Liver (tissue), 9 donors: ENCODE data around the gene ETV4. TPM values are rescaled to one million over a fixed set of nuclear protein-coding genes. Genes with fewer than 3 reads are reported as not detected.
"Not testable (repeated sequence)": the region's sequence is repeated elsewhere in the genome, so short reads cannot be mapped to it uniquely, and the experiment has no call there.

Experiments
- DNase-seq: peaks from one replicate; pipeline ENCODE4 v3.0.0-alpha.2; 2017; ENCODE audit warnings: low spot score
- H3K27ac ChIP-seq, 2 donors: one replicate each; pipeline ENCODE4 v1.7.0; 2013; ENCODE audit warnings: inconsistent platforms in 2 of 2, low read length in 2 of 2, control low read depth in 1 of 2, low read depth in 1 of 2, mild to moderate bottlenecking in 1 of 2
- H3K27me3 ChIP-seq, 4 donors: one replicate each; pipeline versions ENCODE4 v1.6.1 to v1.7.0; 2013; ENCODE audit warnings: low read length in 3 of 4, inconsistent platforms in 1 of 4, mild to moderate bottlenecking in 1 of 4, moderate library complexity in 1 of 4; ENCODE audit not compliant: control insufficient read depth in 4 of 4, insufficient read depth in 4 of 4
- H3K36me3 ChIP-seq, 4 donors: one replicate each; pipeline versions ENCODE4 v1.6.1 to v1.7.0; 2013; ENCODE audit warnings: low read length in 3 of 4, mild to moderate bottlenecking in 3 of 4, low read depth in 1 of 4, moderate library complexity in 1 of 4; ENCODE audit not compliant: control insufficient read depth in 4 of 4, insufficient read depth in 3 of 4
- H3K4me1 ChIP-seq, 4 donors: one replicate each; pipeline versions ENCODE4 v1.6.1 to v1.7.0; 2013; ENCODE audit warnings: low read length in 3 of 4, mild to moderate bottlenecking in 3 of 4, moderate library complexity in 1 of 4; ENCODE audit not compliant: control insufficient read depth in 4 of 4, insufficient read depth in 4 of 4
- H3K4me3 ChIP-seq, 3 donors: one replicate each; pipeline versions ENCODE4 v1.6.1 to v1.7.0; 2013; ENCODE audit warnings: low read length in 3 of 3, control low read depth in 1 of 3, low read depth in 1 of 3, mild to moderate bottlenecking in 1 of 3
- H3K9ac ChIP-seq, 2 donors: one replicate each; pipeline ENCODE4 v1.7.0; 2013; ENCODE audit warnings: low read length in 2 of 2, mild to moderate bottlenecking in 2 of 2, moderate library complexity in 2 of 2, control low read depth in 1 of 2, low read depth in 1 of 2
- H3K9me3 ChIP-seq, 4 donors: one replicate each; pipeline versions ENCODE4 v1.6.1 to v1.7.0; 2013; ENCODE audit warnings: low read length in 3 of 4; ENCODE audit not compliant: control insufficient read depth in 4 of 4
- EGR1 ChIP-seq, 2 donors: IDR thresholded peaks; 2 replicates each; pipeline ENCODE4 v1.6.1; 2016 to 2018; ENCODE audit warnings: antibody characterized with exemption in 2 of 2, low read depth in 2 of 2
- FOXA1 ChIP-seq: IDR thresholded peaks from 2 replicates; pipeline ENCODE4 v1.6.1; 2016; ENCODE audit warnings: antibody characterized with exemption
- FOXA2 ChIP-seq: IDR thresholded peaks from 2 replicates; pipeline ENCODE4 v1.6.1; 2016; ENCODE audit warnings: antibody characterized with exemption
- GABPA ChIP-seq, 2 donors: IDR thresholded peaks in 1 of 2; conservative IDR thresholded peaks in 1 of 2; 2 replicates each; pipeline ENCODE4 v1.6.1; 2016; ENCODE audit warnings: antibody characterized with exemption in 2 of 2, mild to moderate bottlenecking in 1 of 2, moderate library complexity in 1 of 2
- HNF4G ChIP-seq: IDR thresholded peaks from 2 replicates; pipeline ENCODE4 v1.6.1; 2016; ENCODE audit warnings: antibody characterized with exemption
- JUND ChIP-seq, 2 donors: IDR thresholded peaks; 2 replicates each; pipeline ENCODE4 v1.6.1; 2016; ENCODE audit warnings: antibody characterized with exemption in 2 of 2
- NR2F2 ChIP-seq: IDR thresholded peaks from 2 replicates; pipeline ENCODE4 v1.6.1; 2016; ENCODE audit warnings: antibody characterized with exemption
- RAD21 ChIP-seq, 2 donors: IDR thresholded peaks; 2 replicates each; pipeline ENCODE4 v1.6.1; 2016; ENCODE audit warnings: antibody characterized with exemption in 2 of 2, mild to moderate bottlenecking in 2 of 2
- RXRA ChIP-seq, 2 donors: IDR thresholded peaks; 2 replicates each; pipeline ENCODE4 v1.6.1; 2017 to 2018; ENCODE audit warnings: antibody characterized with exemption in 2 of 2, mild to moderate bottlenecking in 1 of 2
- SP1 ChIP-seq: IDR thresholded peaks from 2 replicates; pipeline ENCODE4 v1.6.1; 2018; ENCODE audit warnings: antibody characterized with exemption, mild to moderate bottlenecking
- TAF1 ChIP-seq: conservative IDR thresholded peaks from 2 replicates; pipeline ENCODE4 v1.6.1; 2016; ENCODE audit warnings: antibody characterized with exemption, mild to moderate bottlenecking
- YY1 ChIP-seq: IDR thresholded peaks from 2 replicates; pipeline ENCODE4 v1.6.1; 2016; ENCODE audit warnings: antibody characterized with exemption, mild to moderate bottlenecking
- WGBS: extraction: QIAGEN DNeasy Blood & Tissue Kit; methylation state at CpG from one replicate; pipeline ENCODE4 v1.1.7; 2013; 5-methylcytosine and 5-hydroxymethylcytosine counted together
- polyA plus RNA-seq, 2 donors: library from polyadenylated mRNA; stranded (reverse) in 1 of 2; unstranded in 1 of 2; fragments of 200-250 nt in 1 of 2; fragments of >200 nt in 1 of 2; fragmentation: Nextera tagmentation in 1 of 2; extraction: Ambion mirVana in 1 of 2; gene quantifications; one replicate each; pipeline versions ENCODE4 v1.2.1 to v1.2.3, GENCODE V29; 2013 to 2015
- total RNA-seq, 2 donors: library from RNA; depleted of rRNA; stranded (reverse); fragments of >200 nt; gene quantifications; one replicate each; pipeline ENCODE4 v1.2.3, GENCODE V29; 2014
- TF ChIP-seq, protein P1 (sequence below): IDR thresholded peaks from 2 replicates; pipeline ENCODE4 v1.6.1; 2016; ENCODE audit warnings: antibody characterized with exemption
- TF ChIP-seq, protein P2 (sequence below): IDR thresholded peaks from 2 replicates; pipeline ENCODE4 v1.6.1; 2016; ENCODE audit warnings: antibody characterized with exemption
- TF ChIP-seq, protein P3 (sequence below): IDR thresholded peaks from 2 replicates; pipeline ENCODE4 v1.6.1; 2016; ENCODE audit warnings: antibody characterized with exemption, mild to moderate bottlenecking
- donor health status: healthy.
- donor health status: healthy.
- donor health status: healthy.
- donor health status: healthy.
- donor health status: healthy.

The ETV4 gene
- total and polyA plus RNA-seq, 4 donors: 0.08 to 1.1 (median 0.46) TPM

DNA sequence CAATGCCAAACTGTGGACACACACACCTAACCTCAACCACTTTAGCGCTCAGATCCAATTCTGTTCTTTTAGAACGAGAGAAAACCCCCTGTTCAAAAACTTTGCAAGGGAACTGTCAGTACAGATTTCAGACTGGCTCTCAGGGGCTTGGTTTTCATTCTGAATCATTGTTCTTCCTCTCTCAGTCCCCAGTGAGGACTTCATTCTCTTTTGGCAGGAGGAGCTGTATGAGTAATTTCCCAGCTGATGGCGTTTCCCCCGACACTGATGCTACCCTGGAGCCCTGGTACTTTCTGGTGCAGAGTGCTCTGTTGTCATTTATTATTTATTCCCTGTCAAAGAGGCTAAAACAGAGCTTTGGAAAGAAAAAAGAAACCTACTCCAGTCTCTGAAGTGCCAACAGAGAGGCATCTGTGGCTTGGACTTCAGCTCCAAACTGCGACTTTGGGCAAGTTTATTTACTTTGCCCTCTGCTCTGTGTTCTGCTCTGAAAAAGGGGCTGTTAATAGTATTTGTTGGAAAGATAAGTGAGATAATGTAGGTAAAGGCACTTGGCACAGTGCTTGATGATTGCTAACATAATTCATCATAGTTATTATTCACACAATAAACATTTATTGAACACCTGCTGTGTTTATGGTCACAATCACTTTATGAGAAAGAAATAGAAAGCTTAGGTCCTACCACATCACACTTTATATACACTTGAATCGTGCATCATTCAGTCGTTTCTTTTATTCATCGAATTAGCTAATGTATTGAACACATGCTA, 28.3 kb downstream of the ETV4 start (continued):
- TF ChIP-seq, protein P1, sequence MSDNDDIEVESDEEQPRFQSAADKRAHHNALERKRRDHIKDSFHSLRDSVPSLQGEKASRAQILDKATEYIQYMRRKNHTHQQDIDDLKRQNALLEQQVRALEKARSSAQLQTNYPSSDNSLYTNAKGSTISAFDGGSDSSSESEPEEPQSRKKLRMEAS: no peak
- no peak for TF ChIP-seq YY1
- TF ChIP-seq, protein P2, sequence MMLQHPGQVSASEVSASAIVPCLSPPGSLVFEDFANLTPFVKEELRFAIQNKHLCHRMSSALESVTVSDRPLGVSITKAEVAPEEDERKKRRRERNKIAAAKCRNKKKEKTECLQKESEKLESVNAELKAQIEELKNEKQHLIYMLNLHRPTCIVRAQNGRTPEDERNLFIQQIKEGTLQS: no peak

GRCh38 chr17:43517161-43517560, 29.0 kb downstream of the ETV4 start:
- Histone ChIP-seq H3K27me3 (no peaks in the 10 kb centered on the region), H3K4me3 (no peak overlapping the region), H3K9me3 (no peaks in the 10 kb centered on the region), H3K9ac (no peak overlapping the region), H3K4me1 (no peaks in the 10 kb centered on the region), H3K27ac (no peak overlapping the region), H3K36me3 (peaks cover 7 to 77% (median 69%) of the 10 kb centered on the region in 4 donors)
- DNase-seq: no peak
- TF ChIP-seq RAD21 (IDR thresholded peaks at IDR 0.05) (no peak), SP1 (no peak), EGR1 (IDR thresholded peaks at IDR 0.05; ENCODE audit: low read depth in 2 of 2) (no peak), TAF1 (no peak), NR2F2 (no peak), HNF4G (no peak), GABPA (IDR thresholded peaks at IDR 0.05 in 1 of 2, conservative IDR thresholded peaks at IDR 0.05 in 1 of 2) (no peak), FOXA1 (no peak), RXRA (IDR thresholded peaks at IDR 0.05) (no peak), FOXA2 (no peak), YY1 (no peak), JUND (IDR thresholded peaks at IDR 0.05) (no peak)
- TF ChIP-seq, protein P3, sequence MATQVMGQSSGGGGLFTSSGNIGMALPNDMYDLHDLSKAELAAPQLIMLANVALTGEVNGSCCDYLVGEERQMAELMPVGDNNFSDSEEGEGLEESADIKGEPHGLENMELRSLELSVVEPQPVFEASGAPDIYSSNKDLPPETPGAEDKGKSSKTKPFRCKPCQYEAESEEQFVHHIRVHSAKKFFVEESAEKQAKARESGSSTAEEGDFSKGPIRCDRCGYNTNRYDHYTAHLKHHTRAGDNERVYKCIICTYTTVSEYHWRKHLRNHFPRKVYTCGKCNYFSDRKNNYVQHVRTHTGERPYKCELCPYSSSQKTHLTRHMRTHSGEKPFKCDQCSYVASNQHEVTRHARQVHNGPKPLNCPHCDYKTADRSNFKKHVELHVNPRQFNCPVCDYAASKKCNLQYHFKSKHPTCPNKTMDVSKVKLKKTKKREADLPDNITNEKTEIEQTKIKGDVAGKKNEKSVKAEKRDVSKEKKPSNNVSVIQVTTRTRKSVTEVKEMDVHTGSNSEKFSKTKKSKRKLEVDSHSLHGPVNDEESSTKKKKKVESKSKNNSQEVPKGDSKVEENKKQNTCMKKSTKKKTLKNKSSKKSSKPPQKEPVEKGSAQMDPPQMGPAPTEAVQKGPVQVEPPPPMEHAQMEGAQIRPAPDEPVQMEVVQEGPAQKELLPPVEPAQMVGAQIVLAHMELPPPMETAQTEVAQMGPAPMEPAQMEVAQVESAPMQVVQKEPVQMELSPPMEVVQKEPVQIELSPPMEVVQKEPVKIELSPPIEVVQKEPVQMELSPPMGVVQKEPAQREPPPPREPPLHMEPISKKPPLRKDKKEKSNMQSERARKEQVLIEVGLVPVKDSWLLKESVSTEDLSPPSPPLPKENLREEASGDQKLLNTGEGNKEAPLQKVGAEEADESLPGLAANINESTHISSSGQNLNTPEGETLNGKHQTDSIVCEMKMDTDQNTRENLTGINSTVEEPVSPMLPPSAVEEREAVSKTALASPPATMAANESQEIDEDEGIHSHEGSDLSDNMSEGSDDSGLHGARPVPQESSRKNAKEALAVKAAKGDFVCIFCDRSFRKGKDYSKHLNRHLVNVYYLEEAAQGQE: no peak
- TF ChIP-seq, protein P1: no peak
- TF ChIP-seq, protein P2: no peak
- WGBS: 87% methylated on average over 6 of the region's 6 CpGs

DNA sequence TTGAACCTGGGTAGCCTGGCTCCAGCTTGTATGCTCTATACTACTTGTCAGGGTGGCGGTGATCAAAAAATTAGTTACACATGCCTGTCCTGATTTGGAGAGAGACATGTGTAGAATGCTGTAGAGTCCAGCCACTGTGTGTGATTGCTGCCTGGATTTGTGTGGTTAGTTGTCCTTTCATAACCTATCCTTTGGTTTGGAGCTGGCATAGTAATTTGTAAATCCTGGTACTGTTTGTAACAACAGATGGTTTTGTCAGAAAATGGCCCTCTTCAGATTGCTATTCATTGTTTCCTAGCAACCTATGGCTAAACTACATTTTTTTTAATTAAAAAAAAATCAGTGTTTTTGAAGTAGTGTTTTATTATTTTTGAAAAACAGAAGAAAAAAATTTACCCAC, 30.5 kb downstream of the ETV4 start:
- Histone ChIP-seq H3K27ac (no peak overlapping the region), H3K9ac (no peak overlapping the region), H3K36me3 (peaks cover 7 to 65% (median 63%) of the 10 kb centered on the region in 4 donors), H3K4me3 (no peak overlapping the region), H3K27me3 (no peaks in the 10 kb centered on the region), H3K9me3 (no peaks in the 10 kb centered on the region), H3K4me1 (no peaks in the 10 kb centered on the region)
- TF ChIP-seq HNF4G (no peak), EGR1 (IDR thresholded peaks at IDR 0.05; ENCODE audit: low read depth in 2 of 2) (no peak)
- DNase-seq: no peak
- WGBS: 98% methylated on average over 1 of the region's 1 CpG

GRCh38 chr17:43511199-43511598, 34.9 kb downstream of the ETV4 start:
- not testable (repeated sequence) for H3K27me3 ChIP-seq, H3K9me3 ChIP-seq, H3K4me1 ChIP-seq, H3K27ac ChIP-seq, H3K9ac ChIP-seq, DNase-seq, H3K4me3 ChIP-seq
- H3K36me3 ChIP-seq: peaks cover 16 to 70% (median 51%) of the 10 kb centered on the region in 4 donors
- WGBS: 93% methylated on average over 3 of the region's 3 CpGs

DNA sequence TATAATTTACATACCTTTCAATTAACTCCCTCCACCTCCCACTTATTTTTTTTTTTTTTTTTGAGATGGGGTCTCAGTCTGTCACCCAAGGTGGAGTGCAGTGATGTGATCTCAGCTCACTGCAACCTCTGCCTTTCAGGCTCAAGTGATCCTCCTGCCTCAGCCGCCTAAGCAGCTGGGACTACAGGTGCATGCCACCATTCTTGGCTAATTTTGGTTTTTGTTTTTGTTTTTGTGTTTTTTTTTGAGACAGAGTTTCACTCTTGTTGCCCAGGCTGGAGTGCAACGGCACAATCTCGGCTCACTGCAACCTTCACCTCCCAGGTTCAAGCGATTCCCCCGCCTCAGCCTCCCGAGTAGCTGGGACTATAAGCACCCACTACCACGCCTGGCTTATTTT, 36.7 kb downstream of the ETV4 start:
- not testable (repeated sequence) for H3K27me3 ChIP-seq, DNase-seq, H3K27ac ChIP-seq, H3K9ac ChIP-seq, H3K4me1 ChIP-seq, H3K9me3 ChIP-seq, H3K4me3 ChIP-seq
- 98% methylated on average over 7 of the region's 7 CpGs for WGBS
- H3K36me3 ChIP-seq: peaks cover 20 to 77% (median 57%) of the 10 kb centered on the region in 4 donors
